ENCODE data around the gene CD69.

The CD69 gene

GRCh38 chr12:9760699-9761418 is at the start of gene CD69:
TSS of gene CD69 (minus strand) at chr12:9760901. CDS start at chr12:9760820, 81 bp downstream.
- DNase-seq (ENCODE audit: low read depth in 2 of 3, low spot score in 1 of 3), result peak; percentile 65 to 81 (median 67)

- no peak for DNase-seq (ENCODE audit: low read depth in 2 of 3, low spot score in 1 of 3)
These were observed 49.2 kb upstream of the CD69 start for GRCh38 chr12:9809866-9810265.

DNA sequence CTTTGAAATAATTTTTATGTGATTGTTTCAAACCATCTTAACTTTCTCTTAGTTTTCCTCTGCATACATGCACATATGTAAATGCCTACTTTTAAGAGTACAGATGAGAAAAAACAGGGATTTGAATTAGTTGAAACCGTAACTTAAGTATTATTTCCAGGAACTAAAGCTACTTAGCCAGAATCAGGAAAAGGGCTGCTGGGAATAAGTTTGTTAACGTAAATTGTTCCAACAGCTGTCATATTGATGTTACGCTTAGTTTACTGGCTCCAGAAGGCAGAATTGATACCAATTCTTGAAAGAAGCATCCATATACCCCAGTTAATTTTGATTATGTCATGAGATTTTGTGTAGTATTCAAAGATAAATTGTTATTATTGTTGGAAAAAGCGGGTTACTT is 48.6 kb upstream of the CD69 start:
- DNase-seq (ENCODE audit: low read depth in 2 of 3, low spot score in 1 of 3), result no peak

- DNase-seq (ENCODE audit: low read depth in 2 of 3, low spot score in 1 of 3), result no peak
These were observed 47.8 kb upstream of the CD69 start for GRCh38 chr12:9808504-9808903.

- no peak for DNase-seq (ENCODE audit: low read depth in 2 of 3, low spot score in 1 of 3)
These were observed 46.0 kb upstream of the CD69 start for GRCh38 chr12:9806714-9807113.

- DNase-seq (ENCODE audit: low read depth in 2 of 3, low spot score in 1 of 3), result no peak
These were observed 45.2 kb upstream of the CD69 start for GRCh38 chr12:9805883-9806282.

GRCh38 chr12:9799961-9800360 is 39.3 kb upstream of the CD69 start:
- no peak for DNase-seq (ENCODE audit: low read depth in 2 of 3, low spot score in 1 of 3)

GRCh38 chr12:9797722-9798619 is 37.3 kb upstream of the CD69 start:
- peak; percentile 45 to 55 (median 52) for DNase-seq (ENCODE audit: low read depth in 2 of 3, low spot score in 1 of 3)

- DNase-seq (ENCODE audit: low read depth in 2 of 3, low spot score in 1 of 3), result no peak
These were observed 36.3 kb upstream of the CD69 start for GRCh38 chr12:9796971-9797370.

DNA sequence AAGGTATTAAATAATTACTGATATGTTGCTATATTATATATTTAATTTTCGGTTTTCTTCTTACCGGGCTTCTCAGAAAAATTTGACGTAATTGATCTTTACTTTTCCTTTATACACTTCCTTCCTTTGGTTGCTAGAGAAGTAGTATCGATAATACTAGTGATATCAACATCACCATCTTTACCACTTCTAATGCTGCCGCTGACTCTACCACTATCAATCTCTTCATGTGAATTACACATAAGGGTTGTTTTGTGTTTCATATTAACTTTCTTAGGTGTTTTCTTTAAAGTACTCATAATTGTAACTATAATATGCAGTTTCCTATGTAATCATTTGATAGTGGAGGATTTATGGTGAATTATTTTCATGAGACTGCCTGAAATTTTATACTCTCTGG is 35.6 kb upstream of the CD69 start:
- no peak for DNase-seq (ENCODE audit: low read depth in 2 of 3, low spot score in 1 of 3)

DNA sequence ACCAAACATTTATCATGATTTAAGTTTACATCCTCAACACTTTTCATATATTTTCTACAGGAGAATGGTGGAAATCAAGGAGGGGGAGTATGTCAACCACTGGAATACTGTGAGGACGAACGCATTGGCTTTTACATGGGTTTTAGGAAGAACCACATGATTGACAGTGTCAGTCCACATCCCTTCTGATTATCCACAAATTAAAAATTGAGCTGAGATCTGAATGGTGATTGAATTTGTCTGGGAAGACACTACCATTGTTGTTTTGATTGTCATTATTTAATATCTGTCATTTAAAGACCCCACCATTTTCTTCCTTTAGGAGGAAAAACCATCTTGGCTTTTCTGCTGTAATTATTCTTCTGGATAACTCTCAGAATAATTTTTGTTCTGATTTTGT is 35.2 kb upstream of the CD69 start:
- DNase-seq (ENCODE audit: low read depth in 2 of 3, low spot score in 1 of 3), result no peak

GRCh38 chr12:9794484-9795093 is 33.9 kb upstream of the CD69 start:
- DNase-seq (ENCODE audit: low read depth in 2 of 3, low spot score in 1 of 3), result no peak

DNA sequence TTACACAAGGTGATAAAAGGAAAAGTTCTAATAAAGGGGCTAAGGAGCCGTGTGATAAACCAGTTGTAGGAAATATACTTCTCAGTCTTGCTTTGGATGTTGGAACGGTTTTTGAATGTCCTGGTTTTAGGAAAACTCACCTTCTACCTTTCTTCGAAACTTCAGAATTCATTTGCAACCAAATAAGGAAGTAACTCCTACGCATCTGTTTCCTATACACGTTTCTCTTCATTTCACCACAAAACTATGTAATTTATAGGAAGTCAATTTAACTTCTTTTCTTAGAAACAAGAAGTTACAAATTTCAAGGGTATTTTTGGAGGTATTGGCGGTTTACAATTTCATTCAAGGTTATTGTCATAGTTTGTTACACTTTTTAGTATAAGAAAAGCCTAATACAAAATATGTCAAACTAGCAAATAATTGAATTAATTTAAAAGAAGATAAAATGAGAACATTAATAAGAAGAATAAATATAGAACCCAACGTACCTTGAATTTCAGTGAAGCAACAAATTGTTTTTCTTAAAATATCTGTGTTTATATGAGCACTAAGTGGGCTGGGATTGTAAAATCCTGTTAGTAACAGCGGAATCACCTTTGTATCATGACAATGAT is 33.2 kb upstream of the CD69 start:
- no peak for DNase-seq (ENCODE audit: low read depth in 2 of 3, low spot score in 1 of 3)

DNA sequence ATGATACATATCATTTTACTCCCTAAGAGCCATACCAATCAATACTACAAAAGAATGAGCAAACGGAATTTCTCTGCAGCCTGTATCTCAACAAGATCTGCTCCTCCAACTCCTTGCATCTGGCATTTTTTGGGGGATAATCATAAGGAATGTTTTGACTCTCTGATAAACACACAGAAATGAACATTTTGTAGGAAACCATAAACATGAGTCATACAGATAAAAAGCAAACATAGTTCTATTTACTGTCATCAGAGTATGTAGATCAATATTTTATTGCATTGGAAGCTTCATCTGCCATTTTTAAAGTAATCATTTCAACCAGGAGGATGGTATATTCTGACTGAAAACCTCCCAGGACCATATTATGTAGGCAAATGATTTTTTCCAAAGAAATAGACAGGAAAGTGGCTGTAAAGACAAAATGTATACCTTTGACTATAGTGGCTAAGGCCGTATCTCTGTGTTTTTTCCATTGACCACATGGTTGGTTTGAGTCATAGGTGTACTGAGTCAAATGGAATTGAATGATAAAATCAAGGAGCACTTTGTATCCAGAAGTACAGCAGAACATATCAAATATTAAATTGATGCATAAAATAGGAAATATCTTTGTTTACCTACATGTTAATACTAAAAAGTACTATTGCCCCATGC is 32.4 kb upstream of the CD69 start:
- DNase-seq (ENCODE audit: low read depth in 2 of 3, low spot score in 1 of 3), result no peak

- DNase-seq (ENCODE audit: low read depth in 2 of 3, low spot score in 1 of 3), result no peak
These were observed 31.6 kb upstream of the CD69 start for GRCh38 chr12:9792185-9792900.

DNA sequence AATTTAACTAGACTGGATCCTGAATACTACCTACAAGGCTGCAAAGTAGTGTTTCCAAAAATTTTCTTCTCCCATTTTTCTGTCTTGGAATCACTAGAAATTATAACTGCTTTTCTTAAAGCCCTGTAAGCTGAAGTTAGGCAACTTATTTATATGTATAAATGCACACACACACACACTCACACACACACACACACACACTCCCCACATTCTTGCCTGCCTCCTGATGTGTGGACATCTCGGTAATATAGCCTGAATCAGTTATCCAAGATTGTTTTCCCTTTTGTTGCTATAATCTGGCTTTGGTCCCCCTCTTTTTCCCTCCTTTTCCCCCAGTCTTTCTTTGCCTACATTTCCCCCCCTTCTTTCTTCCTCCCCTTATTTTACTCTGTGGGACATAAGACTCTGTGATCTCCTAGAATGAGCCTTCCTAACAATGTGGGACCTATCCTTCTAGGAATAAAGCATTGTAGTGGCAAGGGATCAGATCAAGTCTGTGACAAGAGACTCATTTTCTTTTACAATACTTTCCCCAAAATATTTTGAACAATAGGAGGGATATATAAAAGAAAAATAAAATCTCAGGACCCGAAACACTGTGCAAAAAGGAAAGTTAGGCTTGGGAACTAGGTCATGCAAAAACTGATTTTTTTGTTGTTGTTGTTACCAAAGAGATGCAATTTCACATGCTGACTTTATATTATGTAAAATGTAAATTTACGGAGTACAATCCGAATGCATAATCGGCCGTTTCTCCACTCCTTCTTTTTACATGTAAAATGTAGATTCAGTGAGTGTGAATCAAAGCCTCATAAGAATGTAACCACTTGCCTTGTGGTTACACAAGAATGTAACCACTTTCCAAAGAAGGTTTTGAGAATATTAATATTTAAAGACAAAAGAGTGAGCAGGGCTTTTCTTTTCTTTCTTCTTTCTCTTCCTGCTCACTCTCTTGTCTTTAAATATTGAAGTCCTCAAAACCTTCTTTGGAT is 26.3 kb upstream of the CD69 start:
- DNase-seq (ENCODE audit: low read depth in 2 of 3, low spot score in 1 of 3), result no peak

- DNase-seq (ENCODE audit: low read depth in 2 of 3, low spot score in 1 of 3), result no peak
These were observed 24.1 kb upstream of the CD69 start for GRCh38 chr12:9784816-9785215.

DNA sequence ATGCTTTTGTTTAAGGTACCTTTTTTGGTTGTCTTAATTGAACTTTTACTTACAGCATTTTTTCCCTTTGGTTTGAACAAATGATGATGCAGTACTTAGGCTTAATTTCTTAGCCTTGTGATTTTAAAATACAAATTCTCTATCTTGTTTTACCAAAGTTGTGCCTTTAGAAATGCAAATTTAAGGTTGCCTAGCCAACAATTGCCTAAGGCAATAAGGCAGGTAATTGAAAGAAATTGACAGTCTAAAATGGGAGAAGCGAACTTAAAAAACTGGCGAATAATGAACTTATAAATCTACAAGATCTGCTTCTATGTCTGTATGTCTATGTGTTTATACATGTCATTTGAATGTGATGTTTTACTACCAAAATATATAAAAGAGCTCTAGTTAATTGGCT is 23.6 kb upstream of the CD69 start:
- no peak for DNase-seq (ENCODE audit: low read depth in 2 of 3, low spot score in 1 of 3)

Measured in stimulated activated CD4-positive, alpha-beta T cell treated with anti-CD3 and anti-CD28 coated beads, Interleukin-12 subunit alpha, Interleukin-12 subunit beta, amount 100 ng/mL, for 48 hours (primary cell).